Measurements from ENCODE around the gene VCX2.
"Not testable (repeated sequence)": the region's sequence is repeated elsewhere in the genome, so short reads cannot be mapped to it uniquely, and the experiment has no call there.

The VCX2 gene

DNA sequence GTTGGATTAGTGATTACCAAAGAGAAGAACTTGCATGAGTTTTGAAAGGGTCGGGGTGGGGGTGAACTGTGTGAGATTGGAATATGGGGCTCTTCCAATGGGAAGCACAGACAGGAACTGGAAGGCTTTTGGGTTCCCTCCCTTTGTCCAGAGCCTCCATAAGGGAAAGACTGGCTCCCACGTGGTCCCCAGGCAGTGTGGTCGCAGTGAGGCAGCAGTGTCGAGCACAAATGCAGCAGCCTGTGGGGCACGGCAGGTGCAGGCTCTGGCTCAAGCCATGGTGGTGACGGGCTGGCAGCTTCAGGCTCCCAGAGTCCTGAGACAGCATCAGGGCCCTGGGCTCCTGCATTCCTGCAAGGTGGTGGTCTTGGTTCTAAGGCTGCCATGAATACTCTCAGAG lies 45.5 kb downstream of the VCX2 start:
- Histone ChIP-seq H3K4me3 (no peak overlapping the region), H3K27ac (no peak overlapping the region)

DNA sequence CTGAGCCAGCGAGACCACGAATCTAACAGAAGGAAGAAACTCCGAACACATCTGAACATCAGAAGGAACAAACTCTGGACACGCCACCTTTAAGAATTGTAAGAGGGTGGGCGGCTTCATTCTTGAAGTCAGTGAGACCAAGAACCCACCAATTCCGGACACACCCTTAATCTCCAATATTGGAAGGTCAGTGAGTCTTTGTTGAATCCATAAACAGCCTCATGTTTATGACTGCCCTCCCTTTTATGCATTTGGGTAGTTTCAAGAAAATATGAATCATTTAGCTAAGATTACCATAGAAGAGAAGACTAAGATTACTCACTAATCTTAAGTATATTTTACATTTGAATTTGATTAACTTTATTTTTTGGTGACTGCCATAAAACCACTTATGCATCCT lies 48.5 kb downstream of the VCX2 start:
- Histone ChIP-seq H3K27ac (no peak overlapping the region), H3K4me3 (no peak overlapping the region)

DNA sequence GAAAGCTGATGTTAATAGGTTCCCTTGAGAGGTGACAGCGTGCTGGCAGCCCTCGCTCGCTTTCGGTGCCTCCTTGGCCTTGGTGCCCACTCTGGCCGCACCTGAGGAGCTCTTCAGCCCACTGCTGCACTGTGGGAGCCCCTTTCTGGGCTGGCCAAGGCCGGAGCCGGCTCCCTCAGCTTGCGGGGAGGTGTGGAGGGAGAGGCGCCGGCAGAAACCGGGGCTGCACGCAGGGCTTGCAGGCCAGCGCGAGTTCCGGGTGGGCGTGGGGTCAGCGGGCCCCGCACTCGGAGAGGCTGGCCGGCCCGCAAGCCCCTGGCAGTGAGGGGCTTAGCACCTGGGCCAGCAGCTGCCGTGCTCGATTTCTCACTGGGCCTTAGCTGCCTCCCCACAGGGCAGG lies 49.7 kb downstream of the VCX2 start:
- not testable (repeated sequence) for H3K27ac ChIP-seq, H3K4me3 ChIP-seq
